Measurements from ENCODE around the gene STRIP2.
"Not testable (repeated sequence)": the region's sequence is repeated elsewhere in the genome, so short reads cannot be mapped to it uniquely, and the experiment has no call there.

Gene STRIP2

DNA sequence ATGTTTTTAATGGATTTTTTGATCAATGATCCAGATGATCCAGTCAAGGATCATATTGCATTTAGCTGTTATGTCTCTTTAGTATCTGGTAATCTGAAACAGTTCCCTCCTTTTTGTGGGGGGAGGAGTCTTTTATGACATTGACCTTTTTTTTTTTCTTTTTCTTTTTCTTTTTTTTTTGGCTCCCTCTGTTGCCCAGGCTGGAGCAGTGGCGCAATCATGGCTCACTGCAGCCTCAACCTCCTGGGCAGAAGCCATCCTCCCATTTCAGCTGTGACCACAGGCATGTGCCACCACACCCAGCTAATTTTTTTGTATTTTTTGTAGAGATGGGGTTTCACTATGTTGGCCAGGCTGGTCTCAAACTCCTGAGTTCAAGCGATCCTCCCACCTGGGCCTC, 90.2 kb downstream of the STRIP2 start:
- not testable (repeated sequence) for DNase-seq (ENCODE audit: low read depth in 4 of 4, low spot score in 1 of 4)

- no peak for DNase-seq (ENCODE audit: low read depth in 4 of 4, low spot score in 1 of 4)
Measured at GRCh38 chr7:129525225-129525862, 91.1 kb downstream of the STRIP2 start.

GRCh38 chr7:129529643-129530042, 95.4 kb downstream of the STRIP2 start:
- DNase-seq (ENCODE audit: low read depth in 4 of 4, low spot score in 1 of 4), result no peak

- DNase-seq (ENCODE audit: low read depth in 4 of 4, low spot score in 1 of 4), result peak; percentile 10 to 44 (median 23)
Measured at GRCh38 chr7:129530795-129531391, 96.7 kb downstream of the STRIP2 start.

DNA sequence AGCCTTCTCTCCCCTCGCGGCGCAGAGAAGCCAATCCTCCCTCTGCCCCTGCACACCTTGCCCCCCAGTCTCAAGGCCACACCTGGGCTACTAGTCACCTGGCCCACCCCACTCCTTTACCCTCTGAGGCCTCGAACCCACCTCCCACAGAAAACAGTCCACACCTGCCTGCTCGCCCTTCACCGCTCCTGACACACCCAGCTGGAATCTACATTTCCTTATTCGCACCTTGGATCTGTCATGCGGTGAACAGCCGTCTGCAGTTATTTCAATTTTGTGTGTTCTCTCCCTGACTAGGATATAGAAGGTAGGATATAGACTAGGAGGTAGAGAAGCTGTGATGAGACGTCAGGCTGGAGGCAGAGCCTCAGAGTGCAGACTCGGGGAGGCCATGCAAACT, 97.5 kb downstream of the STRIP2 start:
- no peak for DNase-seq (ENCODE audit: low read depth in 4 of 4, low spot score in 1 of 4)

DNA sequence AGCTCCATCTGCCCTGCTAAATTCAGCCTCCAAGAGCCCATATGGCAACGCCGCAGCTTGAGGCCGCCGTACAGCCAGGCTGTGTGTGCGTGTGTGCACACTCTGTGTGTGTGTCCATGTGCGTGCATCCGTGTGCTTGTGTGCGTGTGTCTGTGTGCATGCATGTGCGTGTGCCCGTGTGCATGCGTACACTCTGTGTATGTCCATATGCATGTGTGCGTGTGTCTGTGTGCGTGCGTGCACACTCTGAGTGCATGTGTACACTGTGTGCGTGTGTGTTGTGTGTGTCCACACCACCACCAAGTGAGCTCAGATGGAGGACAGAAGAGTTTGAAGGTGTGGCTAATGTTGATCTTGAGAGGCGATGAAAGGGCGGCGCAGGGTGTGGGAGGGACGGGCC, 98.1 kb downstream of the STRIP2 start:
- DNase-seq (ENCODE audit: low read depth in 4 of 4, low spot score in 1 of 4), result no peak

DNA sequence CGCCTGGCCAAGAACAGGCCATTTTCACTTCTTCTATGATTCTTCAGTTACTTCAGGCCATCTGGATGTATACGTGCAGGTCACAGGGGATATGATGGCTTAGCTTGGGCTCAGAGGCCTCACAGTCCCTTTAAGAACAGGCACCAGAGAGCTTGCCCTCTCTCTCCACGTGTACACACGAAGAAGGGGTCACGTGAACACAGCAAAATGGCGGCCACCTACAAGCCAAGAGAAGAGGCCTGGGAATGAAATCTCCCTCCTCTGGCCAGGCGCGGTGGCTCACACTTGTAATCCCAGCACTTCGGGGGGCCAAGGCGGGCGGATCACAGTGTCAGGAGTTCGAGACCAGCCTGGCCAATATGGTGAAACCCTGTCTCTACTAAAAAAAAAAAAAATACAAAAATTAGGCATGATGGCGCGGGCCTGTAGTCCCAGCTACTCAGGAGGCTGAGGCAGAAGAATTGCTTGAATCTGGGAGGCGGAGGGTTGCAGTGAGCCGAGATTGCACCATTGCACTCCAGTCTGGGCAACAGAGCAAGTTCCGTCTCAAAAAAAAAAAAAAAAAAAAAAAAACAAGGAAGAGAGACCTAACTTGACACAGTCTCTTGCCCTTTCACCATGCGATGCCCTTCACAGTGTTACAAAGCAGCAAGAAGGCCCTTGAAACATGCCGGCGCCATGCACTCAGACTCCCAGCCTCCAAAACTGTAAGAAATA, 100.5 kb downstream of the STRIP2 start:
- DNase-seq (ENCODE audit: low read depth in 4 of 4, low spot score in 1 of 4), result not testable (repeated sequence)

DNA sequence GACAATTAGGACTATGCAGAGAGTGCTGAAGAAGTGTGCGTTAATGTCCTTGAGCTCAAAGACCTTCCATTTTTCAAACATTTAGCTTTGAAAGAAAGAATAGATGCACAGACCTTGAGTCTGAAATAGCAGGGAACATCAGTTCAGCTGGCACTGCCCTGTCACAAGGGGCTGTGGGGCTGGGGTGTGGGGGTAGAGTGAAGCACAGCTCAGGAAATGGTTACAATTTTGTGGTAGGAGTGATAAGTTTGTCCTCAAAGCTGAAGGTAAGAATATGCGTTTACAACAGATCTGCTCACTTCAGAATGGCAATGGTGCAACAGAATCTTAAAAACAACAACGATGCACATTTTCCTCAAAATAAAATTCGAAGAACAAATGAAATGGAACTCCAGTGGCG, 101.7 kb downstream of the STRIP2 start:
- no peak for DNase-seq (ENCODE audit: low read depth in 4 of 4, low spot score in 1 of 4)

DNA sequence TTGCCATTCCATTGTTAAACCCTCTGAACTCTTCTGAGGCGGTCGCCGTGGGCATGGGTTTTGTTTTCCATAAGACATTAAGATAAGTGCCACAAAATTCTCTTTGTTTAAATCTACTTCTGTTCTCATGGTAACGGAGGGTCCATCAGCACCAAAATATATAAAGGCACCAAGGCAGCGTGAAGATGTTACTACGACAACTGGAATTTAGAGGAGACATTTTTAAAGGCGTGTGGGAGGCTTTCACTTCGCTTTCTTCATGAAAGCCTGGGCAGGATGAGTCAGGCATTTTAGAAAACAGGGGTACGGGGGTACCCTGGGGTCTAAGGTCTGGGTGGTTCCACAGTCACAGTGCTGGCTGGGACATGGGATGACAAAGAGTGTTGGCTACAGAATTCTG, 102.1 kb downstream of the STRIP2 start:
- no peak for DNase-seq (ENCODE audit: low read depth in 4 of 4, low spot score in 1 of 4)
